ENCODE results near the gene PRPH2. TPM values are rescaled to one million over a fixed set of nuclear protein-coding genes. Genes with fewer than 3 reads are reported as not detected.

Gene PRPH2, protein sequence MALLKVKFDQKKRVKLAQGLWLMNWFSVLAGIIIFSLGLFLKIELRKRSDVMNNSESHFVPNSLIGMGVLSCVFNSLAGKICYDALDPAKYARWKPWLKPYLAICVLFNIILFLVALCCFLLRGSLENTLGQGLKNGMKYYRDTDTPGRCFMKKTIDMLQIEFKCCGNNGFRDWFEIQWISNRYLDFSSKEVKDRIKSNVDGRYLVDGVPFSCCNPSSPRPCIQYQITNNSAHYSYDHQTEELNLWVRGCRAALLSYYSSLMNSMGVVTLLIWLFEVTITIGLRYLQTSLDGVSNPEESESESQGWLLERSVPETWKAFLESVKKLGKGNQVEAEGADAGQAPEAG
- total RNA-seq (2021) (1.0 to 1.9 TPM (median 1.6 TPM) in 3 replicates), Bru-seq, nascent RNA (percentile 30 among the genes with signal in this experiment)
- long read RNA-seq, experiment 1, partial matches to known transcripts = 7 of 7 reads
- long read RNA-seq, experiment 1, other reads (novel, unspliced or antisense) = 0 of 7 reads
- long read RNA-seq, experiment 2, partial matches to known transcripts = 1 of 1 reads
- long read RNA-seq, experiment 2, other reads (novel, unspliced or antisense) = 0 of 1 reads
- long read RNA-seq, experiment 3, partial matches to known transcripts = 1 of 1 reads
- long read RNA-seq, experiment 3, other reads (novel, unspliced or antisense) = 0 of 1 reads

DNA sequence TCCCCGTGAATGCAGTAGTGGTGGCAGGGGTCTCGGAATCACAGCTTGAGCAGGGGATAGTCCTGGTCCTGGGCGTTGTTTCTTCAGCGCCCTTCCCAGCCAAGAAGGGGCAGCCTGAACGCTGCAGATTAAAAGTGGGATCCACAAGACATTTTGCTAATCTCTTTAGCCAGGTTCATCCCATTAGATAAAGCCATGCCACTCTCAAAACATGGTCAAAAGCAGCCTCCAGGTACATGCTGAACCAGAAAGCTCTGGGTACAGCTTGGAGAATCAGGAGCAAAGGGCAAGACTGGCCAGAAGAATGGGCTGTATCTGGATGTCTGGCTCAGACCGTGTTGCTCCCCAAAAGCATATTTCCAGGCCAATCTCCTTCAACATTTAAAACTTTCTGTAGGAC, at the start of gene PRPH2:
PRPH2 (minus strand) TSS at position 101 of the 400 bp plus-strand sequence. CDS start 263 bp downstream, outside the sequence.
- DNase-seq (ENCODE audit: low spot score) (no peak), ATAC-seq (no peak)
- H3K36me3 Mint-ChIP-seq = no peaks in the 10 kb centered on the region
- ChIA-PET CTCF (no interaction called here), POLR2A (no interaction called here)
- no peaks in the 10 kb centered on the region for H3K9me3 Mint-ChIP-seq
- no peaks in the 10 kb centered on the region; the same call in 1 of the 2 replicates for H3K27me3 Mint-ChIP-seq (ENCODE audit: low read depth)
- TF ChIP-seq ZNF396 (CRISPR knock-in tag; IDR thresholded peaks at IDR 0.05; ENCODE audit: borderline replicate concordance) = no peak
- peaks cover 9% of the 10 kb centered on the region for H3K4me1 Mint-ChIP-seq
- H3K27ac Mint-ChIP-seq = no peak within 1 kb of the TSS
- no peak within 1 kb of the TSS for H3K4me3 Mint-ChIP-seq

DNA sequence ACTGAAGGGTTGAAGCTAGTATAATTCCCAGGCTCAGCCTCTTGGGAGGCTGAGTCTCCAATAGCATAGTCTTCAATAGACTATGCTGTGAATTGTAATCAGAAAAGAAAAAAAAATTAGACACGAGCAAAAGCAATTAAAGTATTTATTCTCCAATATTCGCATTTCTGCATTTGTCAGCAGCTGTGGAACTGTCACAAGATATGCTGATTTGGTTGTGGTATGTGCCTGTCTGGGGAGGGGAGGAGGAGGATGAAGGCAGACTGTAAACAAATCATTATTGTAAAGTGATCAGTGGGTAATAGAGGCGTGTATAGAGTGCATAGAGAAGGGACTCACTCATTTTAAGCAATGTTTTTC, 49.3 kb upstream of the PRPH2 start:
- DNase-seq (ENCODE audit: low spot score) (no peak), ATAC-seq (no peak)
- no peak for TF ChIP-seq ZNF423 (CRISPR knock-in tag; IDR thresholded peaks at IDR 0.05)
- no peak for TF ChIP-seq ETV6 (CRISPR knock-in tag; IDR thresholded peaks at IDR 0.05)
- TF ChIP-seq OVOL2 (CRISPR knock-in tag; IDR thresholded peaks at IDR 0.05; ENCODE audit: borderline replicate concordance) = no peak
- TF ChIP-seq, protein P1, sequence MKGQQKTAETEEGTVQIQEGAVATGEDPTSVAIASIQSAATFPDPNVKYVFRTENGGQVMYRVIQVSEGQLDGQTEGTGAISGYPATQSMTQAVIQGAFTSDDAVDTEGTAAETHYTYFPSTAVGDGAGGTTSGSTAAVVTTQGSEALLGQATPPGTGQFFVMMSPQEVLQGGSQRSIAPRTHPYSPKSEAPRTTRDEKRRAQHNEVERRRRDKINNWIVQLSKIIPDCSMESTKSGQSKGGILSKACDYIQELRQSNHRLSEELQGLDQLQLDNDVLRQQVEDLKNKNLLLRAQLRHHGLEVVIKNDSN (CRISPR knock-in tag; IDR thresholded peaks at IDR 0.05) = no peak
- TF ChIP-seq NFE2L1 (CRISPR knock-in tag; IDR thresholded peaks at IDR 0.05) = no peak
- no peak for TF ChIP-seq ZBTB21 (CRISPR knock-in tag; IDR thresholded peaks at IDR 0.05; ENCODE audit: borderline replicate concordance)
- no peak for TF ChIP-seq NR2C2 (CRISPR knock-in tag; IDR thresholded peaks at IDR 0.05)
- no peak for TF ChIP-seq GTF2I (CRISPR knock-in tag; conservative IDR thresholded peaks at IDR 0.05)
- no peak for TF ChIP-seq ZNF232 (CRISPR knock-in tag; IDR thresholded peaks at IDR 0.05)
- no peak for TF ChIP-seq CBFB (CRISPR knock-in tag; IDR thresholded peaks at IDR 0.05; ENCODE audit: low read depth)
- TF ChIP-seq ZNF138 (CRISPR knock-in tag; conservative IDR thresholded peaks at IDR 0.05) = no peak
- TF ChIP-seq NR1H2 (CRISPR knock-in tag; IDR thresholded peaks at IDR 0.05) = no peak
- no peak for TF ChIP-seq CREM (CRISPR knock-in tag; IDR thresholded peaks at IDR 0.05)
- TF ChIP-seq FOXP1 (CRISPR knock-in tag; IDR thresholded peaks at IDR 0.05; ENCODE audit: borderline replicate concordance) = no peak
- TF ChIP-seq ZNF219 (CRISPR knock-in tag; IDR thresholded peaks at IDR 0.05; ENCODE audit: borderline replicate concordance) = no peak
- no peak for TF ChIP-seq SOX15 (CRISPR knock-in tag; IDR thresholded peaks at IDR 0.05)
- TF ChIP-seq ELF4 (CRISPR knock-in tag; IDR thresholded peaks at IDR 0.05; ENCODE audit: low read depth) = no peak
- TF ChIP-seq HMGA2 (CRISPR knock-in tag; IDR thresholded peaks at IDR 0.05) = no peak
- Mint-ChIP-seq H3K27me3 (ENCODE audit: low read depth) (no peaks in the 10 kb centered on the region), H3K4me1 (peaks cover 29% of the 10 kb centered on the region), H3K36me3 (no peaks in the 10 kb centered on the region), H3K27ac (peak overlapping the region; percentile 77), H3K4me3 (peak overlapping the region; percentile 66), H3K9me3 (no peaks in the 10 kb centered on the region)
- CTCF ChIA-PET = interaction anchor here (0.5 to 1.9 kb wide), 6 partner anchors 10 to 127 kb away, joined by 3 to 7 read pairs (median 4); partner anchors contain the start of genes BICRAL and TBCC
- POLR2A ChIA-PET = interaction anchor here (0.5 to 3.3 kb wide), 9 partner anchors 11 to 113 kb away, joined by 3 to 16 read pairs (median 4); partner anchors contain the start of genes BICRAL and TBCC

DNA sequence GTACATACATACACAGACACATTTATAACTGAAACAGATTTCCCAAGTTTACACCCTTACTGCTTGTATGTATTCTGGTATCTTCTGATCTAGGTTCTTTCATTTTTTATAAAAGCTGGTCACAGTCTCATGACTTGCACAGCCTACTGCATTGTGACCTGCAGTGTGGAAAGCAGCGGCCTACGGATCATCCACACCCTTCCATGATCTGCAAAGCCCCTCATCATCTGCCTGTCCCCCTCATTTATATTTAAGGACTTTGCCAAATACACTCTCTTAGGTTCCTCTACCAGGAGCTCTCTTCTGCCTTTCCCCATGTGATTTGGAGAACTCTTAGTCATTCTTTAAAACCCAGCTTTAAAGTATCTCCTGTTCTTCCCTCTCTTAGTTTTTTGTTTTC, 47.4 kb upstream of the PRPH2 start:
- TF ChIP-seq IRF2 (CRISPR knock-in tag; IDR thresholded peaks at IDR 0.05; ENCODE audit: borderline replicate concordance, low read depth) = no peak
- TF ChIP-seq, protein P2, sequence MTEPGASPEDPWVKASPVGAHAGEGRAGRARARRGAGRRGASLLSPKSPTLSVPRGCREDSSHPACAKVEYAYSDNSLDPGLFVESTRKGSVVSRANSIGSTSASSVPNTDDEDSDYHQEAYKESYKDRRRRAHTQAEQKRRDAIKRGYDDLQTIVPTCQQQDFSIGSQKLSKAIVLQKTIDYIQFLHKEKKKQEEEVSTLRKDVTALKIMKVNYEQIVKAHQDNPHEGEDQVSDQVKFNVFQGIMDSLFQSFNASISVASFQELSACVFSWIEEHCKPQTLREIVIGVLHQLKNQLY (CRISPR knock-in tag; IDR thresholded peaks at IDR 0.05) = no peak
- TF ChIP-seq JUN (CRISPR knock-in tag; IDR thresholded peaks at IDR 0.05) = no peak
- TF ChIP-seq ZNF396 (CRISPR knock-in tag; IDR thresholded peaks at IDR 0.05; ENCODE audit: borderline replicate concordance) = no peak
- no peak for TF ChIP-seq ZNF671 (CRISPR knock-in tag; IDR thresholded peaks at IDR 0.05)
- no peak for TF ChIP-seq ZNF138 (CRISPR knock-in tag; conservative IDR thresholded peaks at IDR 0.05)
- no peak for TF ChIP-seq TEAD4 (CRISPR knock-in tag; IDR thresholded peaks at IDR 0.05)
- TF ChIP-seq ZNF263 (CRISPR knock-in tag; IDR thresholded peaks at IDR 0.05; ENCODE audit: low read depth) = no peak
- TF ChIP-seq MYBL2 (CRISPR knock-in tag; IDR thresholded peaks at IDR 0.05) = no peak
- ChIA-PET POLR2A (interaction anchor here (0.7 to 3.3 kb wide), 4 partner anchors 13 to 110 kb away, joined by 3 to 16 read pairs (median 6); partner anchors contain the start of gene TBCC), CTCF (interaction anchor here (1.1 to 1.3 kb wide), 3 partner anchors 9 to 43 kb away, joined by 3 to 5 read pairs (median 4); no protein-coding TSS in a partner anchor)
- no peaks in the 10 kb centered on the region; the same call in 1 of the 2 replicates for H3K36me3 Mint-ChIP-seq
- DNase-seq (ENCODE audit: low spot score) = no peak
- no peaks in the 10 kb centered on the region for H3K9me3 Mint-ChIP-seq
- no peak overlapping the region for H3K4me3 Mint-ChIP-seq
- no peak overlapping the region for H3K27ac Mint-ChIP-seq
- H3K27me3 Mint-ChIP-seq (ENCODE audit: low read depth) = no peaks in the 10 kb centered on the region
- ATAC-seq = no peak
- peaks cover 32% of the 10 kb centered on the region for H3K4me1 Mint-ChIP-seq
